Spleen (tissue), 11 donors: ENCODE data around the gene BRD3. TPM values are rescaled to one million over a fixed set of nuclear protein-coding genes. Genes with fewer than 3 reads are reported as not detected.

Experiments
- DNase-seq: peaks from one replicate; pipeline ENCODE4 v3.0.0-alpha.2; 2020
- H3K27ac ChIP-seq, 8 donors: fragments of 200-600 bp; sonication (generic) in 7 of 8; 1 replicate in 4 of 8; 2 replicates in 4 of 8; pipeline versions ENCODE4 v1.5.0 to v1.8.0; 2016 to 2021; ENCODE audit warnings: inconsistent platforms in 4 of 8, mild to moderate bottlenecking in 4 of 8, moderate library complexity in 1 of 8
- H3K27me3 ChIP-seq, 7 donors: fragments of 200-600 bp; sonication (generic) in 6 of 7; replicated peaks in 1 of 7; 1 replicate in 4 of 7; 2 replicates in 3 of 7; pipeline versions ENCODE4 v1.5.0 to v1.8.0; 2016 to 2021; ENCODE audit warnings: inconsistent platforms in 3 of 7, mild to moderate bottlenecking in 1 of 7
- H3K36me3 ChIP-seq, 6 donors: fragments of 200-600 bp; sonication (generic) in 5 of 6; 1 replicate in 4 of 6; 2 replicates in 2 of 6; pipeline versions ENCODE4 v1.5.0 to v1.8.0; 2016 to 2021; ENCODE audit warnings: inconsistent platforms in 2 of 6
- H3K4me1 ChIP-seq, 6 donors: fragments of 200-600 bp; sonication (generic) in 5 of 6; 1 replicate in 3 of 6; 2 replicates in 3 of 6; pipeline versions ENCODE4 v1.5.0 to v1.8.0; 2016 to 2021; ENCODE audit warnings: inconsistent platforms in 3 of 6
- H3K4me3 ChIP-seq, 8 donors: fragments of 200-600 bp; sonication (generic) in 7 of 8; 1 replicate in 4 of 8; 2 replicates in 4 of 8; pipeline versions ENCODE4 v1.5.0 to v1.8.0; 2016 to 2021; ENCODE audit warnings: inconsistent platforms in 4 of 8, mild to moderate bottlenecking in 4 of 8, moderate library complexity in 2 of 8
- H3K9me3 ChIP-seq, 8 donors: fragments of 200-600 bp; sonication (generic) in 7 of 8; 1 replicate in 4 of 8; 2 replicates in 4 of 8; pipeline versions ENCODE4 v1.5.0 to v1.8.0; 2016 to 2021; ENCODE audit warnings: inconsistent platforms in 4 of 8
- CTCF ChIP-seq, 11 experiments: fragments of 200-600 bp in 7 of 11; fragments of 450-650 bp in 4 of 11; sonication (generic) in 4 of 11; IDR thresholded peaks in 8 of 11; conservative IDR thresholded peaks in 3 of 11; 1 replicate in 7 of 11; 2 replicates in 4 of 11; pipeline versions ENCODE4 v1.4.0 to v1.8.0; 2016 to 2021; ENCODE audit warnings: antibody characterized with exemption in 11 of 11, inconsistent platforms in 4 of 11, mild to moderate bottlenecking in 1 of 11
- POLR2A ChIP-seq, 3 donors: fragments of 450-650 bp; IDR thresholded peaks; one replicate each; pipeline ENCODE4 v1.5.1; 2017; ENCODE audit warnings: antibody characterized with exemption in 3 of 3, mild to moderate bottlenecking in 1 of 3
- POLR2AphosphoS5 ChIP-seq, 3 donors: sonication (generic); formaldehyde crosslinking; IDR thresholded peaks; one replicate each; pipeline ENCODE4 v1.5.1; 2017; ENCODE audit warnings: antibody characterized with exemption in 3 of 3
- WGBS, 5 donors: extraction: QIAGEN DNeasy Blood & Tissue Kit in 3 of 5; methylation state at CpG; one replicate each; pipeline versions ENCODE4 v1.1.5 to v1.1.7; 2013 to 2018; 5-methylcytosine and 5-hydroxymethylcytosine counted together
- intact Hi-C: fragments of 100-400 bp; cut with DNase I; formaldehyde crosslinking; loops from one replicate; pipeline ENCODE4 v1.15.0; 2023; ENCODE audit warnings: low total_unique reads
- polyA plus RNA-seq, 3 donors: library from polyadenylated mRNA; stranded (reverse); fragments of 200-250 nt; gene quantifications; one replicate each; pipeline ENCODE4 v1.2.1, GENCODE V29; 2013
- total RNA-seq, 7 donors: library from RNA; depleted of rRNA in 3 of 7; stranded (reverse); fragments of >200 nt in 3 of 7; fragmentation: NEBNext Ultra II Directional in 4 of 7; extraction: Animal tissue kit (Norgen Biotek cat#: 25700) in 4 of 7; gene quantifications; one replicate each; pipeline versions ENCODE4 v1.1.0 to v1.2.1, GENCODE V29; 2016 to 2021
- donor health status: healthy with polysubstance abuse.
- donor health status: DM: no; HTN: no; CAD: no; lungs with moderate emphysema.
- donor health status: DM: no; HTN: no; CAD: no.
- donor health status: Bipolar disorder and iron deficiency.
- donor health status: healthy.
- donor health status: DM: no; HTN: no; CAD: no.
- donor health status: DM: yes; HTN: yes; CAD: no.

Gene BRD3
- total and polyA plus RNA-seq, 10 donors = 5.9 to 54.0 (median 30.0) TPM

- 70 to 82% (median 74%) methylated on average over 12 of the region's 12 CpGs for WGBS, 5 donors
- DNase-seq = peak; percentile 76
- intact Hi-C loops = loop anchor here (10.0 kb wide), 1 partner anchor 65 kb away; the partner anchor contains the start of gene WDR5
- TF ChIP-seq POLR2AphosphoS5 (IDR thresholded peaks at IDR 0.05) = no peak
- no peak for TF ChIP-seq POLR2A (IDR thresholded peaks at IDR 0.05)
- no peak for TF ChIP-seq CTCF (IDR thresholded peaks at IDR 0.05 in 8 of 11, conservative IDR thresholded peaks at IDR 0.05 in 3 of 11)
- Histone ChIP-seq H3K27ac (no peak overlapping the region), H3K27me3 (peaks cover 0 to 37% (median 8%) of the 10 kb centered on the region in 7 donors), H3K9me3 (no peaks in the 10 kb centered on the region), H3K4me1 (peaks cover 10 to 34% (median 28%) of the 10 kb centered on the region in 6 donors), H3K36me3 (no peaks in the 10 kb centered on the region), H3K4me3 (peak overlapping the region in 3 of 8 donors; percentile 72 to 94 (median 81))
Observed at GRCh38 chr9:134069480-134070399, 1.9 kb upstream of the BRD3 start.

GRCh38 chr9:134068744-134069479, 1.1 kb upstream of the BRD3 start:
- H3K9me3 ChIP-seq = no peaks in the 10 kb centered on the region
- peak overlapping the region; percentile 52 to 94 (median 78) for H3K4me3 ChIP-seq
- TF ChIP-seq POLR2A (IDR thresholded peaks at IDR 0.05) = no peak
- H3K4me1 ChIP-seq = peaks cover 10 to 43% (median 36%) of the 10 kb centered on the region in 6 donors
- DNase-seq = peak; percentile 79
- intact Hi-C loops = loop anchor here (10.0 kb wide), 1 partner anchor 66 kb away; the partner anchor contains the start of gene WDR5
- H3K36me3 ChIP-seq = peaks cover 0 to under 1% (median 0%) of the 10 kb centered on the region in 6 donors
- 16 to 30% (median 20%) methylated on average over 28 to 31 of the region's 31 CpGs for WGBS, 5 donors
- H3K27ac ChIP-seq = peak overlapping the region; percentile 95 to 100 (median 99)
- peaks cover 0 to 37% (median 8%) of the 10 kb centered on the region in 7 donors for H3K27me3 ChIP-seq

DNA sequence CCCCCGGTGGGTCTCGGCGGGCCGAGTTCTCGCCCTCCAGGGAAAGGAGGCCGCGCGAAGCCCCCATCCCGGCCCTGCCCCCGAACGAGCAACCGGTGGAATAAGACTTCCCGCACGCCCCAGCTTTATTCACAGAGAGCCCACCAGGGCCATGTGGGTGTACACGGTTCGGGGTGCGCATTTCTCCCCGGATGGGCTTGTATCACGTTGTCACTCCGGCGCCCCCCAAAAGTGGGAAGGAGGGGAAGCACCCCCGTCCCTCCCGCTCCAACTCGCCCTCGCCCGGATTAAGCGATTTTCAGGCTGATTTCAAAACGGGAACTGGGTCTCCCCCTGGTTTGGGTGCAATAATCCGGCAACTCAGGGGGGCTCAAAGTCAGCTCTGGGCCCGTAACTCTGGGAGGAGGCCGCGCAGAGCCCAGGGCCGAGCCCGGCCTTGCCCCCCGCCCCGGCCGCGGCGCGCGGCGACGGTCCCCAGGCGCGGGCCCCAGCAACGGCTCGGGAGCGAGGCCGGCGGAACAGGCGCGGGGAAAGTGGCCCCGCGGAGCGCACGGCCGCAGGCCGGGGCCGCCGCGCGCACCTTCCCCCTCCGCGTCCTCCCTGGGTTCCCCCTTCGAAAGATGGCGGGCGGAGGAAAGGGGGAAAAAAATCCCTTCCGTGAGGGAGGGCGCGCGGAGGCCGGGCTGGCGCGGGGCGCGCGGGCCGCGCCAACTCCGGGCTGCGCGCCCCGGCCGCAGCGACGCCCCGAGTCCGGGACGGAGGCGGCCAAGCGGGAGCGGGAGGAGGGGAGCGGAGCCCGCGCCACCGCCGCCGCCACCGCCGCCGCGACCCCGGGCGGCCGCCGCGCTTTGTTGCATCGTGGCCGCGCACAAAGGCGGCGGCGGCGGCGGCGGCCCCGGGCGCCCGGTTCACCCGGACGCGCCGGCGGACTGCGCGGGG, 644 bp downstream of the BRD3 start:
- DNase-seq = peak; percentile 89
- peaks cover 15 to 60% (median 54%) of the 10 kb centered on the region in 6 donors for H3K4me1 ChIP-seq
- whole genome bisulfite sequencing, 5 donors = 0 to 1% (median 0%) methylated on average over 49 to 125 of the region's 126 CpGs
- peak overlapping the region; percentile 55 to 94 (median 70) for H3K4me3 ChIP-seq
- peak overlapping the region; percentile 54 to 100 (median 84) for H3K27ac ChIP-seq
- H3K27me3 ChIP-seq = peaks cover 0 to 30% (median 8%) of the 10 kb centered on the region in 7 donors
- peaks cover 0 to 10% (median 0%) of the 10 kb centered on the region in 6 donors for H3K36me3 ChIP-seq
- TF ChIP-seq POLR2A (IDR thresholded peaks at IDR 0.05) (no peak), POLR2AphosphoS5 (IDR thresholded peaks at IDR 0.05) (peak in 1 of 3 donors; percentile 7), CTCF (IDR thresholded peaks at IDR 0.05 in 8 of 11, conservative IDR thresholded peaks at IDR 0.05 in 3 of 11) (no peak)
- H3K9me3 ChIP-seq = no peaks in the 10 kb centered on the region
- intact Hi-C loops = loop anchor here (10.0 kb wide), 1 partner anchor 68 kb away; the partner anchor contains the start of gene WDR5
